ENCODE data around the gene KRTAP10-10.

The KRTAP10-10 gene

GRCh38 chr21:44618504-44618903 lies 18.7 kb upstream of the KRTAP10-10 start:
- Histone ChIP-seq H2BK5ac (ENCODE audit: low read depth, low read length, poor library complexity) (no peak overlapping the region), H2BK120ac (ENCODE audit: insufficient read depth, low read length, poor library complexity) (no peak overlapping the region), H3K4ac (ENCODE audit: low read depth, low read length) (no peak overlapping the region), H2AK5ac (ENCODE audit: low read length) (no peak overlapping the region), H3K4me1 (ENCODE audit: control insufficient read depth in 1 of 2, insufficient read depth in 2 of 2, low read length in 2 of 2) (no peaks in the 10 kb centered on the region), H3K4me3 (ENCODE audit: low read depth, low read length) (no peak overlapping the region), H3K23ac (ENCODE audit: low read length) (no peak overlapping the region), H3K79me1 (ENCODE audit: low read length) (no peaks in the 10 kb centered on the region), H3K9ac (ENCODE audit: low read length) (no peak overlapping the region), H3K4me2 (ENCODE audit: low read length) (no peak overlapping the region), H3K27me3 (ENCODE audit: insufficient read depth, low read length) (no peaks in the 10 kb centered on the region), H3K79me2 (ENCODE audit: control insufficient read depth, insufficient read depth, low read length, poor library complexity) (no peaks in the 10 kb centered on the region), H3K14ac (ENCODE audit: low read length) (no peak overlapping the region), H2AFZ (ENCODE audit: insufficient read depth, low read length, poor library complexity) (no peak overlapping the region), H4K12ac (ENCODE audit: low read depth, low read length) (no peak overlapping the region), H3K9me3 (ENCODE audit: insufficient read depth, low read depth, low read length) (peaks cover 17% of the 10 kb centered on the region), H3K18ac (ENCODE audit: low read length) (no peak overlapping the region), H4K91ac (ENCODE audit: low read depth, low read length) (no peak overlapping the region), H4K8ac (ENCODE audit: low read depth, low read length) (no peak overlapping the region), H3K27ac (ENCODE audit: low read depth, low read length) (no peak overlapping the region), H2BK12ac (ENCODE audit: low read length) (no peak overlapping the region), H3K36me3 (ENCODE audit: control insufficient read depth in 1 of 2, insufficient read depth in 2 of 2, low read length in 2 of 2) (no peaks in the 10 kb centered on the region)
- WGBS (ENCODE audit: extremely low coverage, insufficient coverage, insufficient read length), result no CpG with 5 or more reads among the region's 4 CpGs
- DNase-seq, result no peak

GRCh38 chr21:44618909-44619308 lies 18.2 kb upstream of the KRTAP10-10 start:
- Histone ChIP-seq H3K9ac (ENCODE audit: low read length) (no peak overlapping the region), H3K4ac (ENCODE audit: low read depth, low read length) (no peak overlapping the region), H2BK5ac (ENCODE audit: low read depth, low read length, poor library complexity) (no peak overlapping the region), H3K36me3 (ENCODE audit: control insufficient read depth in 1 of 2, insufficient read depth in 2 of 2, low read length in 2 of 2) (no peaks in the 10 kb centered on the region), H4K12ac (ENCODE audit: low read depth, low read length) (no peak overlapping the region), H3K14ac (ENCODE audit: low read length) (no peak overlapping the region), H4K8ac (ENCODE audit: low read depth, low read length) (no peak overlapping the region), H3K4me2 (ENCODE audit: low read length) (no peak overlapping the region), H3K4me3 (ENCODE audit: low read depth, low read length) (no peak overlapping the region), H3K18ac (ENCODE audit: low read length) (no peak overlapping the region), H2AK5ac (ENCODE audit: low read length) (no peak overlapping the region), H3K9me3 (ENCODE audit: insufficient read depth, low read depth, low read length) (peaks cover 17% of the 10 kb centered on the region), H3K23ac (ENCODE audit: low read length) (no peak overlapping the region), H4K91ac (ENCODE audit: low read depth, low read length) (no peak overlapping the region), H2AFZ (ENCODE audit: insufficient read depth, low read length, poor library complexity) (no peak overlapping the region), H2BK12ac (ENCODE audit: low read length) (no peak overlapping the region), H3K79me2 (ENCODE audit: control insufficient read depth, insufficient read depth, low read length, poor library complexity) (no peaks in the 10 kb centered on the region), H3K27ac (ENCODE audit: low read depth, low read length) (no peak overlapping the region), H2BK120ac (ENCODE audit: insufficient read depth, low read length, poor library complexity) (no peak overlapping the region), H3K27me3 (ENCODE audit: insufficient read depth, low read length) (no peaks in the 10 kb centered on the region), H3K4me1 (ENCODE audit: control insufficient read depth in 1 of 2, insufficient read depth in 2 of 2, low read length in 2 of 2) (no peaks in the 10 kb centered on the region), H3K79me1 (ENCODE audit: low read length) (no peaks in the 10 kb centered on the region)
- no CpG with 5 or more reads among the region's 3 CpGs for WGBS (ENCODE audit: extremely low coverage, insufficient coverage, insufficient read length)
- DNase-seq, result no peak

- Histone ChIP-seq H3K9me3 (ENCODE audit: insufficient read depth, low read depth, low read length) (peaks cover 13% of the 10 kb centered on the region), H3K9ac (ENCODE audit: low read length) (no peak overlapping the region), H3K4me2 (ENCODE audit: low read length) (no peak overlapping the region), H2BK5ac (ENCODE audit: low read depth, low read length, poor library complexity) (no peak overlapping the region), H2BK120ac (ENCODE audit: insufficient read depth, low read length, poor library complexity) (no peak overlapping the region), H3K23ac (ENCODE audit: low read length) (no peak overlapping the region), H2AK5ac (ENCODE audit: low read length) (no peak overlapping the region), H3K27me3 (ENCODE audit: insufficient read depth, low read length) (no peaks in the 10 kb centered on the region), H3K4ac (ENCODE audit: low read depth, low read length) (no peak overlapping the region), H4K12ac (ENCODE audit: low read depth, low read length) (no peak overlapping the region), H2AFZ (ENCODE audit: insufficient read depth, low read length, poor library complexity) (no peak overlapping the region), H3K79me1 (ENCODE audit: low read length) (no peaks in the 10 kb centered on the region), H3K4me3 (ENCODE audit: low read depth, low read length) (no peak overlapping the region), H3K27ac (ENCODE audit: low read depth, low read length) (no peak overlapping the region), H3K14ac (ENCODE audit: low read length) (no peak overlapping the region), H3K79me2 (ENCODE audit: control insufficient read depth, insufficient read depth, low read length, poor library complexity) (no peaks in the 10 kb centered on the region), H3K36me3 (ENCODE audit: control insufficient read depth in 1 of 2, insufficient read depth in 2 of 2, low read length in 2 of 2) (no peaks in the 10 kb centered on the region), H3K4me1 (ENCODE audit: control insufficient read depth in 1 of 2, insufficient read depth in 2 of 2, low read length in 2 of 2) (no peaks in the 10 kb centered on the region), H4K8ac (ENCODE audit: low read depth, low read length) (no peak overlapping the region), H2BK12ac (ENCODE audit: low read length) (no peak overlapping the region), H3K18ac (ENCODE audit: low read length) (no peak overlapping the region), H4K91ac (ENCODE audit: low read depth, low read length) (no peak overlapping the region)
- DNase-seq, result no peak
- no CpG with 5 or more reads among the region's 6 CpGs for WGBS (ENCODE audit: extremely low coverage, insufficient coverage, insufficient read length)
These were observed 17.3 kb upstream of the KRTAP10-10 start for GRCh38 chr21:44619886-44620285.

- Histone ChIP-seq H2AK5ac (ENCODE audit: low read length) (no peak overlapping the region), H4K12ac (ENCODE audit: low read depth, low read length) (no peak overlapping the region), H3K4me2 (ENCODE audit: low read length) (no peak overlapping the region), H2BK120ac (ENCODE audit: insufficient read depth, low read length, poor library complexity) (no peak overlapping the region), H4K91ac (ENCODE audit: low read depth, low read length) (no peak overlapping the region), H4K8ac (ENCODE audit: low read depth, low read length) (no peak overlapping the region), H3K23ac (ENCODE audit: low read length) (no peak overlapping the region), H3K18ac (ENCODE audit: low read length) (no peak overlapping the region), H3K36me3 (ENCODE audit: control insufficient read depth in 1 of 2, insufficient read depth in 2 of 2, low read length in 2 of 2) (no peaks in the 10 kb centered on the region), H3K4me3 (ENCODE audit: low read depth, low read length) (no peak overlapping the region), H2BK12ac (ENCODE audit: low read length) (no peak overlapping the region), H3K27me3 (ENCODE audit: insufficient read depth, low read length) (no peaks in the 10 kb centered on the region), H3K9ac (ENCODE audit: low read length) (no peak overlapping the region), H3K79me2 (ENCODE audit: control insufficient read depth, insufficient read depth, low read length, poor library complexity) (no peaks in the 10 kb centered on the region), H3K9me3 (ENCODE audit: insufficient read depth, low read depth, low read length) (peaks cover 14% of the 10 kb centered on the region), H2AFZ (ENCODE audit: insufficient read depth, low read length, poor library complexity) (no peak overlapping the region), H3K4me1 (ENCODE audit: control insufficient read depth in 1 of 2, insufficient read depth in 2 of 2, low read length in 2 of 2) (no peaks in the 10 kb centered on the region), H3K4ac (ENCODE audit: low read depth, low read length) (no peak overlapping the region), H2BK5ac (ENCODE audit: low read depth, low read length, poor library complexity) (no peak overlapping the region), H3K27ac (ENCODE audit: low read depth, low read length) (no peak overlapping the region), H3K14ac (ENCODE audit: low read length) (no peak overlapping the region), H3K79me1 (ENCODE audit: low read length) (no peaks in the 10 kb centered on the region)
- no peak for DNase-seq
These were observed 13.6 kb upstream of the KRTAP10-10 start for GRCh38 chr21:44623575-44623974.

Measured in trophoblast cell (in vitro differentiated cells and primary cell).